HG02642 (cell line): Measurements from ENCODE around the gene COMT.
A peak's percentile ranks its signal among the peaks of the same experiment; 100 is the strongest.
"Not testable (repeated sequence)": the region's sequence is repeated elsewhere in the genome, so short reads cannot be mapped to it uniquely, and the experiment has no call there.

Experiments
- ATAC-seq: cut with Tn5 transposase; IDR thresholded peaks from one replicate; pipeline ENCODE4 v1.9.1; 2021; ENCODE audit warnings: mild to moderate bottlenecking; ENCODE audit not compliant: unreplicated experiment, poor library complexity

COMT gene

GRCh38 chr22:19927696-19928095 lies 13.9 kb upstream of the COMT start:
- no peak for ATAC-seq

GRCh38 chr22:19928207-19928606 lies 13.4 kb upstream of the COMT start:
- ATAC-seq: no peak

- ATAC-seq: no peak
These were observed 11.7 kb upstream of the COMT start for GRCh38 chr22:19929586-19930550.

- no peak for ATAC-seq
These were observed 10.8 kb upstream of the COMT start for GRCh38 chr22:19930551-19931486.

- ATAC-seq: no peak
These were observed 10.1 kb upstream of the COMT start for GRCh38 chr22:19931514-19931913.

- ATAC-seq: no peak
These were observed 9.0 kb upstream of the COMT start for GRCh38 chr22:19932367-19933206.

- no peak for ATAC-seq
These were observed 8.0 kb upstream of the COMT start for GRCh38 chr22:19933341-19934241.

- ATAC-seq: not testable (repeated sequence)
These were observed 6.4 kb upstream of the COMT start for GRCh38 chr22:19935123-19935718.

GRCh38 chr22:19936513-19936912 lies 5.1 kb upstream of the COMT start:
- ATAC-seq: no peak

GRCh38 chr22:19937616-19938473 lies 3.7 kb upstream of the COMT start:
- no peak for ATAC-seq

- ATAC-seq: no peak
These were observed 822 bp upstream of the COMT start for GRCh38 chr22:19940536-19941364.

GRCh38 chr22:19942157-19943081 lies 847 bp downstream of the COMT start:
- peak; percentile 33 for ATAC-seq

GRCh38 chr22:19943082-19944026 lies 1.8 kb downstream of the COMT start:
- ATAC-seq: no peak

GRCh38 chr22:19948057-19948760 lies 6.6 kb downstream of the COMT start:
- ATAC-seq: no peak
